Activated naive CD8-positive, alpha-beta T cell (primary cell): ENCODE results near the gene HSPB3.

ENCODE experiments used
- H3K27ac Mint-ChIP-seq: one replicate; pipeline ENCODE4 v1.8.0; 2021; ENCODE audit warnings: mixed read lengths
- H3K27me3 Mint-ChIP-seq: one replicate; pipeline ENCODE4 v1.8.0; 2021; ENCODE audit warnings: mixed read lengths
- H3K36me3 Mint-ChIP-seq: one replicate; pipeline ENCODE4 v1.8.0; 2021; ENCODE audit warnings: mixed read lengths
- H3K4me1 Mint-ChIP-seq: one replicate; pipeline ENCODE4 v1.8.0; 2021; ENCODE audit warnings: low read depth, mixed read lengths
- H3K4me3 Mint-ChIP-seq: one replicate; pipeline ENCODE4 v1.8.0; 2021; ENCODE audit warnings: mild to moderate bottlenecking, mixed read lengths
- H3K9me3 Mint-ChIP-seq: one replicate; pipeline ENCODE4 v1.8.0; 2021; ENCODE audit warnings: low read depth, mixed read lengths

HSPB3 gene

DNA sequence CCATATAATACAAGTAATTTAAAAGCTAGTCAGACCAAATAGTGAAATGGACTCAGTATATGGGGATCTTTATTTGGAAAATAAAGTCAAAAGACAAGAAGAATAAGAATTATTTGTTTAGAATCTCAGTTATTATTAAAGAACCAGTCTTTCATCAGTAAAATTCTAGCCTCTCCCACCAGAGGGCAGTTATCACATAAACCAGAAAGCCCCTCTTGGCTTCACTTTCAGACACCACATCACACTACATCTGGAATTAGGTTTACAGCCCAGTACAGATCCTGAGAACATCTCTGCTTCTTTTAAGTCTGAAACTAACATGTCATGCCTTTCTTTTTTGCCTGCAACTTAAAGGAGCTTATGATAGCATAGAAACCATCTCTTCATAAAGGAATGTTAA lies 12.2 kb upstream of the HSPB3 start:
- no peaks in the 10 kb centered on the region for H3K9me3 Mint-ChIP-seq
- H3K4me3 Mint-ChIP-seq: no peak overlapping the region
- peaks cover 18% of the 10 kb centered on the region for H3K4me1 Mint-ChIP-seq
- H3K27ac Mint-ChIP-seq: no peak overlapping the region
- H3K27me3 Mint-ChIP-seq: no peaks in the 10 kb centered on the region
- no peaks in the 10 kb centered on the region for H3K36me3 Mint-ChIP-seq

DNA sequence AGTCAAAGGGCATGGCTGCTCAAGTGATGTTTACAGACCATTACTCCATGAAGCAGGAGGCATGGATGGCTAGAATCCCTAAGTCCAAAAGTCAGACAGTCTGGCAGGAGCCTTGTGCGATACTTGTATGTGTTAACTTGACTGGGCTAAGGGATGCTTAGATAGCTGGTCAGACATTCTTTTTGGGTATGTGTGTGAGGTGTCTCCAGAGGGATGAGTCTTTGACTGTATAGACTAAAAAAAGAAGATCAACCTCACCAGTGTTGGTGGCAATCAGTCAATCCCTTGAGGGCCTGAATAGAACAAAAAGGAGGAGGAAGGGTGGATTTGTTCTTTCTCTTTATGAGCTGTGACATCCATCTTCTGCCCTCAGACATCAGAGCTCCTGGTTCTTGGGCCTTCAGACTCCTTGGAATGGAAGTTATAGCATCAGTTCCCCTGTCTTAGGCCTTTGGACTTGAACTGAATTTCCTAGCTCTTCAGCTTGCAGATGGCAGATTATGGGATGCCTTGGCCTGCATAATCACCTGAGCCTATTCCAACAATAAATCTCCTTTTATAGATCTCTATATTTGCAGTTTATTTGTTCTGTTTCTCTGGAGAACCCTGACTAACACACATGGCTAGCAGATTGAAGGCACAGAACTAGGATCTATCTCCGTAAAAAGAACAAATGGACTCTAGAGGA lies 9.7 kb upstream of the HSPB3 start:
- no peaks in the 10 kb centered on the region for H3K36me3 Mint-ChIP-seq
- no peaks in the 10 kb centered on the region for H3K9me3 Mint-ChIP-seq
- H3K27me3 Mint-ChIP-seq: no peaks in the 10 kb centered on the region
- peaks cover 3% of the 10 kb centered on the region for H3K4me1 Mint-ChIP-seq
- H3K27ac Mint-ChIP-seq: no peak overlapping the region
- no peak overlapping the region for H3K4me3 Mint-ChIP-seq

DNA sequence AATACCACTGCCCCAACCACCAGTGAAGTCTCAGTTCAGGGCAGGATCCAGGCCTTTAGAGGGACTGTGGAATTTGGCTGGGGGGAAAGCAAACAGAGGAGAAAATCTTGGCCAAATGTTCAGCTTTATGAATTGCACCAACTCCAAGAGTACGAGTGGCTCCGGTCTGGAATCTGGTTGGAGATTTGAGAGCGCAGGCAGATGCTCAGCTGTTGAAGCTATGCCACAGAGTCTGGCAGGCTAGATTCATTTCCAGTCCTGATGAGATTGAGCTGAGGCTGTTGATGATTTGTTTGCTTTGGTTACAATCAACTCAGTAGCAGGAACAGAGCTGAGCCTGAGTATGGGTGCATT lies 9.1 kb upstream of the HSPB3 start:
- Mint-ChIP-seq H3K36me3 (no peaks in the 10 kb centered on the region), H3K27me3 (no peaks in the 10 kb centered on the region), H3K27ac (no peak overlapping the region), H3K4me1 (peaks cover 1% of the 10 kb centered on the region), H3K4me3 (no peak overlapping the region), H3K9me3 (no peaks in the 10 kb centered on the region)

DNA sequence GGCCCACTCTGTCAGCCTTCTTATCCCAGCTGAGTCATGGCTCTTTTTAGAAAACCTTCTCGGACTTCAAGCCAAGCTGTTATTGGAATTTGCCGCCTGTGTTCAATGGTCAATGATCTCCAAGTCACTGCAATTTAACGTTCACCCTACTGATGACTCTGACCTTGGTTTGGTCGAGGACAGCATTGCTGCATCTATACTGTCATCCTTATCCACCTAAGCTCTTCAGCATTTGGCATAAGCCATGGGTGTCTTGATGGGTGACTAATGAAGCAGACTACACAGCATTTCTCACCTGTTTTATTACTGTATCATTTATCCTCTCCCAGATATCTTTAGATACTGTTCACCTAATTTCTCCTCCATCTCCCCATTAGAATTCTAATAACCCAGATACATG lies 5.6 kb upstream of the HSPB3 start:
- no peaks in the 10 kb centered on the region for H3K36me3 Mint-ChIP-seq
- H3K4me3 Mint-ChIP-seq: no peak overlapping the region
- no peaks in the 10 kb centered on the region for H3K27me3 Mint-ChIP-seq
- H3K4me1 Mint-ChIP-seq: no peaks in the 10 kb centered on the region
- no peak overlapping the region for H3K27ac Mint-ChIP-seq
- no peaks in the 10 kb centered on the region for H3K9me3 Mint-ChIP-seq

DNA sequence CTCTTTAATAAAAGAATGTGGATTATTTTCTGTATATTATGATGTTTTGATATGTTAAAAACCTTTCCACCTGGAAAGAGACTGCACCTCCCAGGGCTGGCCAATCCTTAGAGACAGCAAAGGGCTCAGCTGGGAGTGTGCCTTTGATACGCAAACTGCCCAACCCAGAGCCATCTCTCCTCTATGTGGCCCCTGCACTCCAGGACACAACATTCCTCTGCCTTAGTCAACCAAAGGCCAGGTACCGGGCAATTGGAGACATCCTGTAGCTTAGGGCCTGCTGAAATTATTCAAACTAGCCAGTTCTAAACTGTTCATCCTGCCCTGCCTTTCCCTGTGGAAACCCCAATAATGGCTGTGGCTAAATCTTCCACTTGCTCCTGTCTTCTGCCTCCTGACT lies 5.0 kb upstream of the HSPB3 start:
- no peaks in the 10 kb centered on the region for H3K9me3 Mint-ChIP-seq
- no peaks in the 10 kb centered on the region for H3K36me3 Mint-ChIP-seq
- H3K4me1 Mint-ChIP-seq: no peaks in the 10 kb centered on the region
- H3K4me3 Mint-ChIP-seq: no peak overlapping the region
- no peak overlapping the region for H3K27ac Mint-ChIP-seq
- no peaks in the 10 kb centered on the region for H3K27me3 Mint-ChIP-seq

DNA sequence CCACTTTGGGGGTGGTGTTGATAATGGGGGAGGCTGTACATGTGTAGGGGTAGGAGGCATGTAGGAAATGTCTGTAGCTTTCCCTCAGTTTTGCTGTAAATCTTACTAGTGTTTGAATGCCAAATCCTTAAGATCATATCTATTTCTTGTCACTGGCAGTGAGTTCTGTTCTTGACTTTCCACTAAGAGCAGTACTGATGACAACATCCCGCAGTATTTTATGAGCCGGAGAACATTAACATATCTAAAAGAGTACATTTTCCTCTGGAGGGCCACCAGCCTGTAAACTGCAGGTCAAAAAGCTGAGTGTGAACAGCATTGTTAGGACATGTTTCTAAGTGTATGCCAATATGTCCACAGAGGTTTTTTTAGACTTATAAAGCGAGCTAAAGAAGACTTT lies 2.5 kb upstream of the HSPB3 start:
- H3K27ac Mint-ChIP-seq: no peak overlapping the region
- H3K27me3 Mint-ChIP-seq: no peaks in the 10 kb centered on the region
- no peaks in the 10 kb centered on the region for H3K36me3 Mint-ChIP-seq
- no peak overlapping the region for H3K4me3 Mint-ChIP-seq
- no peaks in the 10 kb centered on the region for H3K4me1 Mint-ChIP-seq
- no peaks in the 10 kb centered on the region for H3K9me3 Mint-ChIP-seq

DNA sequence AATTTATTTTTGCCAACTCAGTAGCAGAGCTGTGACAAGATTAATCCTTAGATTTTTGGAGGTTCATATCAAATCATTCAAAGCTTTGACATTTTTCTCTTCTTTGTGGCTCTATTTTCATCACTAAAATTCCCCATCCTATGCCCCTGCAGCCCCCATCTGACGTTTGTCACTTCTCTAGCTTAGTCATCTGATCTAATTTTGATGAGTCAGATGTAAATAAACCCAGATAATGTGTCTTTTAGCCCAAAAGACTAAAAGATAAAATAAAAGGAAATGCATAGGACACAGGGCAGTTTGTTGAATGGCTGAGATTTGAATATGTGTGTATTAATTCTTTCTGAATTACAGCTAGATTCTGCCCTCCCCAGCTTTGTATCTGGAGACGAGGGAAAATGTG lies 897 bp upstream of the HSPB3 start:
- no peak overlapping the region for H3K4me3 Mint-ChIP-seq
- H3K27me3 Mint-ChIP-seq: no peaks in the 10 kb centered on the region
- H3K27ac Mint-ChIP-seq: no peak overlapping the region
- no peaks in the 10 kb centered on the region for H3K4me1 Mint-ChIP-seq
- H3K36me3 Mint-ChIP-seq: no peaks in the 10 kb centered on the region
- no peaks in the 10 kb centered on the region for H3K9me3 Mint-ChIP-seq

DNA sequence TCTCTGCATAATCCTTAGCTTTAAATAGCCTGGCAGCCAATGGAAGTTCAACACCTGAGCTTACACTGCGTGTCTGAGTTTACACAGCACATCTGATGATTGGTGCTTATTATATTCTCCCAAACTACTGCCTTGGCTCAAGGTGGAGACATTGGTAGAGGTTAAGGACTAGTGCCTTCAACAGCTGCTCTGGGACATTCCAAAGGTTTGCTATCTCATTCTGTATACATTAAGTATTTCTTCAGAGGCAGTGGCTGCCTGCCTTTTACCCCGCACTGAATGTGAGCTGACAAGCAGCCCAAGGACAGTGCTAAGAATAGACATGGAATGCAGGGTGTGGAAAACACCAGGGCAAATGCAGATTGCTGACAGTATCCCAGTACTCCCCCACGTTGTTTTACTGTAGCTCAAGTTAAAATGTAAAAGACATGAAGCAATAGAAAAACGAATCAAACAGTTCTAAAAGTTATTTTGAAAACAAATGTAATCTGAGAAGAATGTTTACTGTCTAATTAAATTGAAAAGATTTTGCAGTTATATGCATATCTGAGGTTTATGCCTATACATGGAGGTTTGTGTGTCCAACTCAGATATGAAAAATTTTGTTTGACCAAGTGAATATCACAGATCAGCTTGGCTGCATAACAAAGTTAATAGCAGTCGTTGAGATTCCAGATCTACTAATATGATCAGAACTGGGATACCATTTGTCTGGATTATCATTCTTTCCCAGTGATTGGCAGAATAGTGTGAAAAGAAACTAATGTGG lies 1.8 kb downstream of the HSPB3 start:
- Mint-ChIP-seq H3K9me3 (peaks cover 16% of the 10 kb centered on the region), H3K27me3 (peaks cover 1% of the 10 kb centered on the region), H3K4me1 (no peaks in the 10 kb centered on the region), H3K27ac (no peak overlapping the region), H3K4me3 (no peak overlapping the region), H3K36me3 (peaks cover 8% of the 10 kb centered on the region)

DNA sequence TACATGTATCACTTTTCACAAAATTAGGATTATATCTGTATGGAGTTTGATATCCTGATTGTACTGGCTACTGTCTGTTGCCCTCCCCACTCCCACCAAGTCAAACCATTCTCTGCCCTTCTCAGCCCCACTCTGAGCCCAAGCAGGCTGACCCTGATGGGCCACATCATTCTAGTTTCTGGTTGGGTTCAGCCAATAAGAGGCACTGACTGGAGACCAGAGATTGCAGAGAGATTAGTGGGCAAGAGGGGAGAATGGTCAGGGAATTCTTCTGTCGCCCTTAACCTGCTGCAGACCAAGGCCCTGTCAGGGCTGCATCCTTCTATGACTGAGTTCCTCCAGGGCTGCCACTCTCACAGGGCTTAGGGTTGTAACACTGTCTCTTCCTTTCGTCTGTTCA lies 2.7 kb downstream of the HSPB3 start:
- peaks cover 8% of the 10 kb centered on the region for H3K36me3 Mint-ChIP-seq
- no peak overlapping the region for H3K27ac Mint-ChIP-seq
- peaks cover 18% of the 10 kb centered on the region for H3K9me3 Mint-ChIP-seq
- H3K4me3 Mint-ChIP-seq: no peak overlapping the region
- peaks cover 1% of the 10 kb centered on the region for H3K27me3 Mint-ChIP-seq
- H3K4me1 Mint-ChIP-seq: no peaks in the 10 kb centered on the region

DNA sequence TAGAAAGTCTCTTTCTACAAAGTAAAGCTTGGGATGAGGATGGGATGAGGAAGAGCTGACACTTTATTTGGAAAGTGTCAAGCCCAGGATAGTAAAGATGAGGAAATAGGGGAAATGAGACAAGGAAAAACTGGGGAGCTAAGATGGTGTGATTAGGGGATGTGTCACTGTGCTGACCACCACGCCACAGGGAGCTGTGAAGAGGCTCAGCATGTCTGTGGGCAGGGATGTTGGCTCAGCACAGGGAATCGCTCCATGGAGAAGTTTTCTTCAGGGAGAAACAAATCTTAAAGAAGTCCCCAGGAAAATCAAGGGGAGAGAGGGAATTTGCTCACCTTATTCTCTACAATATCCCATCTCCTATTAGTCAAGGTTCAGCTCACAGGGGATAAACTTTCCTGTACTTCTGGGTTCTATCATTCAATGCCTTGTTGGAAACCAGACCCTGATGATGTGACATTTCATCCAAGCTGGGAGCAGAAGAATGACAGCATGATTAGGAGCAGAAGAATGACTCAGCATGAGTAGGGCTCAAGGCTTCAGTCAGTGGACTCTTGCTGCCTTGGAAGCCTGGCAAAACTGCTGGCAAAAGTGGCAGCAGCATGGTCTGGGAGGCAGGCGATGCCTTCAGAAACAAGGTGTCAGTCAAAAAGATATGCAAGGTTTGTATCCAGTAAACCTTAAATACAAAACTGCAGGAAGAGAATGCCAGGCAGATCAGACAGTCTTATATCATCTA lies 4.9 kb downstream of the HSPB3 start:
- Mint-ChIP-seq H3K27me3 (peaks cover 1% of the 10 kb centered on the region), H3K4me3 (no peak overlapping the region), H3K4me1 (no peaks in the 10 kb centered on the region)

DNA sequence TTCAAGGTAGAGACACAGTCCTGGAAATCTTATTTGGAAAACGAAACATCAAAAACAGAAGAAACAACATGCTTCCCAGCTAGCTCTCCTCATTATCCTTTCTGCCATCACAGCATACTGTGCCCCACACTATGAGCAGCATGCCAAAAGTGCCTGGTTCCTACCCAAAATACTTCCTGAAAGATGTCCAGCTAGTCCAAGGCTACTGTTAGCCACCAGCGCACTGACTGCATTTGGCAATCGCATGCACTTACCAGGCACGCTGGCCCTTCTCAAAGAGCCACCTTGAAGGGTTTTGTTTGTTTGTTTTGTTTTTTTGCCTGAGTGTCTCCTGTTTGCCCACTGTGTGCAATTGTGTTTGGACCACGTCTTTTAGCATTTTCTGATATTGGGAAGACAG lies 6.8 kb downstream of the HSPB3 start:
- Mint-ChIP-seq H3K27ac (no peak overlapping the region), H3K27me3 (peaks cover 1% of the 10 kb centered on the region), H3K36me3 (peaks cover 8% of the 10 kb centered on the region), H3K9me3 (peaks cover 18% of the 10 kb centered on the region), H3K4me1 (no peaks in the 10 kb centered on the region), H3K4me3 (no peak overlapping the region)

More for the DNA sequence above, 4.9 kb downstream of the HSPB3 start:
- Mint-ChIP-seq H3K27ac (no peak overlapping the region), H3K36me3 (peaks cover 8% of the 10 kb centered on the region), H3K9me3 (peaks cover 18% of the 10 kb centered on the region)

DNA sequence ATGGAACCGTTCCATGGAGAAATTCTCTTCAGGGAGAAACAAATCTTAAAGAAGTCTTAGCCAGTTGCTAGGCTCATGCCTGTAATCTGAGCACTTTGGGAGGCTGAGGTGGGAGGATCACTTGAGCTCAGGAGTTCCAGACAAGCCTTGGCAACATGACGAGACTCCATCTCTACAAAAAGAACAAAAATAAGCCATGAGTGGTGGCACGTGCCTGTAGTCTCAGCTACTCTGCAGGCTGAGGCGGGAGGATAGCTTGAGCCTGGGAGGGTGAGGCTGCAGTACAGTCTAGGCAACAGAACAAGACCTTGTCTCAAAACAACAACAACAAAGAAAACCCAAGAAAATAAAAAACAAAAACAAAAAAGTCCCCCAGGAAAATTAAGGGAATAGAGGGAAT lies 8.2 kb downstream of the HSPB3 start:
- Mint-ChIP-seq H3K9me3 (peaks cover 18% of the 10 kb centered on the region), H3K27ac (no peak overlapping the region), H3K27me3 (peaks cover 1% of the 10 kb centered on the region), H3K4me3 (no peak overlapping the region), H3K4me1 (no peaks in the 10 kb centered on the region), H3K36me3 (peaks cover 8% of the 10 kb centered on the region)

DNA sequence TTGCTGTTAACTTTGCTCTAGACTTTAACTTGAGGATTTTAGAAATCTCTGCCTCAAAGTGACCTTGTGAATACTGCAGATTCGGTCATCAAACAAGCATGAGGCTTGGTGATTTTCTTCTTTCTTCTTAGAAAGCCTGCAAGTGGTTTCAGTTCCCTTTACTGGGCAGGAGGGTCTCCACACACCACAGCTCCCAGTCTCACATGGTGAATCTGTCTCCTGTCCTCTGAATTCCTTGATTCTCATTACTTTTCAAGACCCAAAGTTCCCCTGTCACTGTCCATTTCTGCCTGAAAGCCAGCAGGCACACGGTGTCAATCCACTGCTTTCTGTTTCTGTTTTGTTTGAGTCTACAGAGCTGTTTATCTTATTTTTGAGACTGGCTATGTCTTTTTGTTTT lies 14.1 kb downstream of the HSPB3 start:
- Mint-ChIP-seq H3K27me3 (peaks cover 1% of the 10 kb centered on the region), H3K36me3 (no peaks in the 10 kb centered on the region), H3K4me1 (peaks cover 4% of the 10 kb centered on the region), H3K9me3 (no peaks in the 10 kb centered on the region), H3K4me3 (no peak overlapping the region), H3K27ac (no peak overlapping the region)

DNA sequence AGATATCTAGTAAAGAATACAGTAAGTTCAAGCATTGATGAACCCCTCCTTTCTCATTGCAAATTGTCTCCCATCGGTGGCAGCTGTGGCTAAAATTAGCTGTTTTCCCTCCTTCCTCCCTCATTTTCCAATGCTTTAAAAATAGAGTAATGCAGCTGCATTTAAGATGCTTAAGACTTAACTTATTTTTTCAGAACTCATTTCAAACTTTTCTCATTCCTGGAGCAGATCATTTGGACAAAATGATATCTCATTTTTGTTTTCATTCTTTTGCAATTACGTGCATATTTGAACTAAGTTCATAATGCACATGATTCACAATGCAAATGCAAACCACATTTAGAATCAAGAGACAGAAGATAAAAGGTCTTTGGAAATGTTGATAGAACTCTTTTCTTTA lies 14.6 kb downstream of the HSPB3 start:
- no peak overlapping the region for H3K27ac Mint-ChIP-seq
- H3K27me3 Mint-ChIP-seq: peaks cover 1% of the 10 kb centered on the region

DNA sequence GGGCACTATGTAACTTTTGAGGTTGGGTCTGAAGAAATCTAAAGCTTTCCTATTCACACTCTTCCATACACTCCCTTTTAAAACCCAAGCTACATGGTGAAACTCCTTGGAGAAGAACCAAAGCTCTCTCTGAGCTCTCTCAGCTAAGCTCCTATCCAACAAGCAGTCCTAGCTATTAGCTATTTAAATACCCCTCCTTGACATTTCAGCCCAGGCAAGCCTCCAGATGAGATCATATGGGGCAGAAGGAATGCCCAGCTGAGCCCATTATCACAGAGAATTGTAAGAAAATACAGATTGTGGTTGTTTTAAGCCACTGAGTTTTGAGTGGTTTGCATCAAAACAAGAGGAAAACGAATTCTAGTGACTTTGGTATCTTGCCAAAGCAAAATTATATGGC lies 15.2 kb downstream of the HSPB3 start:
- H3K36me3 Mint-ChIP-seq: no peaks in the 10 kb centered on the region
- peaks cover 1% of the 10 kb centered on the region for H3K27me3 Mint-ChIP-seq
- H3K27ac Mint-ChIP-seq: no peak overlapping the region
- no peaks in the 10 kb centered on the region for H3K9me3 Mint-ChIP-seq
- H3K4me1 Mint-ChIP-seq: peaks cover 4% of the 10 kb centered on the region
- H3K4me3 Mint-ChIP-seq: no peak overlapping the region

More for the DNA sequence above, 14.6 kb downstream of the HSPB3 start:
- Mint-ChIP-seq H3K9me3 (no peaks in the 10 kb centered on the region), H3K36me3 (no peaks in the 10 kb centered on the region), H3K4me1 (peaks cover 4% of the 10 kb centered on the region), H3K4me3 (no peak overlapping the region)
